Suppressor macrophage treated with lipopolysaccharide for 1 hour (primary cell): ENCODE measurements around the gene POLN.

ENCODE experiments used
- DNase-seq, 3 donors: peaks; one replicate each; pipeline ENCODE4 v3.0.0-alpha.2; 2020 to 2022

POLN gene

GRCh38 chr4:2067446-2068197 lies 174.3 kb downstream of the POLN start:
- DNase-seq: no peak

GRCh38 chr4:2066571-2067445 lies 175.1 kb downstream of the POLN start:
- no peak for DNase-seq

- DNase-seq: no peak
These were observed 175.8 kb downstream of the POLN start for GRCh38 chr4:2066011-2066551.

- DNase-seq: no peak
These were observed 176.6 kb downstream of the POLN start for GRCh38 chr4:2065106-2065930.

- DNase-seq: no peak
These were observed 177.5 kb downstream of the POLN start for GRCh38 chr4:2064276-2064991.

- DNase-seq: no peak
These were observed 178.2 kb downstream of the POLN start for GRCh38 chr4:2063557-2064275.

GRCh38 chr4:2062808-2063524 lies 179.0 kb downstream of the POLN start:
- DNase-seq: no peak

- no peak for DNase-seq
These were observed 179.6 kb downstream of the POLN start for GRCh38 chr4:2062168-2062807.

- no peak for DNase-seq
These were observed 180.5 kb downstream of the POLN start for GRCh38 chr4:2061186-2062131.

GRCh38 chr4:2060611-2061185 lies 181.2 kb downstream of the POLN start:
- no peak for DNase-seq

GRCh38 chr4:2059726-2060602 lies 182.0 kb downstream of the POLN start:
- peak; percentile 24 to 50 (median 29) for DNase-seq

- peak; percentile 62 to 87 (median 82) for DNase-seq
These were observed 182.7 kb downstream of the POLN start, which contains the start of gene NAT8L for GRCh38 chr4:2059046-2059725. Gene NAT8L, plus strand, starts transcription at chr4:2059327. Its CDS starts 185 bp downstream, at chr4:2059512.

GRCh38 chr4:2058264-2059045 lies 183.5 kb downstream of the POLN start:
- peak in 2 of 3 donors; percentile 18 to 48 for DNase-seq

- DNase-seq: no peak
These were observed 184.4 kb downstream of the POLN start for GRCh38 chr4:2057382-2058065.

GRCh38 chr4:2054217-2054616 lies 187.7 kb downstream of the POLN start:
- no peak for DNase-seq
